ENCODE data around the gene MCOLN2.

The MCOLN2 gene

GRCh38 chr1:84985365-84985764, 11.5 kb downstream of the MCOLN2 start:
- DNase-seq (ENCODE audit: low read depth) = no peak

- no peak for DNase-seq (ENCODE audit: low read depth)
Observed at GRCh38 chr1:84982395-84982794, 14.5 kb downstream of the MCOLN2 start.

GRCh38 chr1:84975035-84975434, 21.9 kb downstream of the MCOLN2 start:
- DNase-seq (ENCODE audit: low read depth) = no peak

GRCh38 chr1:84973498-84974334, 23.2 kb downstream of the MCOLN2 start:
- no peak for DNase-seq (ENCODE audit: low read depth)

GRCh38 chr1:84972377-84972987, 24.4 kb downstream of the MCOLN2 start:
- no peak for DNase-seq (ENCODE audit: low read depth)

GRCh38 chr1:84971957-84972356, 25.0 kb downstream of the MCOLN2 start:
- DNase-seq (ENCODE audit: low read depth) = no peak

GRCh38 chr1:84969489-84970250, 27.2 kb downstream of the MCOLN2 start:
- no peak for DNase-seq (ENCODE audit: low read depth)

GRCh38 chr1:84968865-84969264, 28.0 kb downstream of the MCOLN2 start:
- no peak for DNase-seq (ENCODE audit: low read depth)

- no peak for DNase-seq (ENCODE audit: low read depth)
Observed at GRCh38 chr1:84968101-84968500, 28.8 kb downstream of the MCOLN2 start.

GRCh38 chr1:84967666-84968065, 29.2 kb downstream of the MCOLN2 start:
- DNase-seq (ENCODE audit: low read depth) = no peak

GRCh38 chr1:84963021-84963420, 33.9 kb downstream of the MCOLN2 start:
- no peak for DNase-seq (ENCODE audit: low read depth)

GRCh38 chr1:84961316-84961715, 35.6 kb downstream of the MCOLN2 start:
- DNase-seq (ENCODE audit: low read depth) = no peak

GRCh38 chr1:84960371-84960770, 36.5 kb downstream of the MCOLN2 start:
- DNase-seq (ENCODE audit: low read depth) = no peak

GRCh38 chr1:84959294-84959693, 37.6 kb downstream of the MCOLN2 start:
- DNase-seq (ENCODE audit: low read depth) = no peak

GRCh38 chr1:84957966-84958365, 38.9 kb downstream of the MCOLN2 start:
- DNase-seq (ENCODE audit: low read depth) = no peak

- no peak for DNase-seq (ENCODE audit: low read depth)
Observed at GRCh38 chr1:84956655-84957054, 40.3 kb downstream of the MCOLN2 start.

- DNase-seq (ENCODE audit: low read depth) = no peak
Observed at GRCh38 chr1:84956097-84956496, 40.8 kb downstream of the MCOLN2 start.

- DNase-seq (ENCODE audit: low read depth) = no peak
Observed at GRCh38 chr1:84949664-84950063, 47.2 kb downstream of the MCOLN2 start.

GRCh38 chr1:84947536-84948410, 49.1 kb downstream of the MCOLN2 start:
- DNase-seq (ENCODE audit: low read depth) = no peak

- DNase-seq (ENCODE audit: low read depth) = no peak
Observed at GRCh38 chr1:84946631-84947030, 50.3 kb downstream of the MCOLN2 start.

GRCh38 chr1:84944767-84945486, 52.0 kb downstream of the MCOLN2 start:
- DNase-seq (ENCODE audit: low read depth) = peak; percentile 47
